ENCODE results near the gene NRG2. TPM values are rescaled to one million over a fixed set of nuclear protein-coding genes. Genes with fewer than 3 reads are reported as not detected.

The NRG2 gene
- total and polyA plus RNA-seq, 2 of the 4 experiments (the other 2 are of a cell fraction), result 0.18 TPM; not detected in 1

DNA sequence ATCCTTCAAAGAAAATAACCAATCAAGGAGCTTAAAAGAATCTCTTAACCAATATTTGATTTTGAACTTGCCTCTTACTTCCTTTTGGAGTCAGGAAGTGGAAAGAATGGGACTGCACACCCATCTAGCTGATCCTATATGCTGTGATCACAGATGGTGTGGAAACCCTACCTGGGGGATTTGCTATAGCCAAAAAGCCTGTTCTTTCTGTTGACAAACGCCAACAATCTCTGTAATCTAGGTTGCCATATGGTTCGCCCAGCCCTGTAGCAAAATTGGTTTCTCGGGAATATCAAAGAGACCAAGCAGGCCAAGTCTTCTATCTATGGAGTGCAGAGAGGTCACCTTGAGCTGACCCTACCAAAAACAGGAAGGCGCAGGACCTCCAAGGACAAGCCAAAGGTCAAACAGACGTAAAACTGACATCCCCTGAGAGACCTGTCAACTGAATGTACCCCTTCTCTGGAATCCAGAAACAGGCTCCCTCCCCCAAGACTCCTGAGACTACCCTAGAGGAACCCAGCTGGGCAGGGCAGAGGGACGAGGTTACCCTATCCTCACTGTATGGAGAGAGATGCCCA lies 19.4 kb downstream of the NRG2 start:
- DNase-seq, result no peak

More for the DNA sequence above, 19.4 kb downstream of the NRG2 start:
- no peak overlapping the region for H4K8ac ChIP-seq (ENCODE audit: low read depth in 2 of 2, low read length in 2 of 2)
- no peak overlapping the region for H3K4me3 ChIP-seq (ENCODE audit: insufficient read depth, low read depth, low read length)
- H3K9me3 ChIP-seq (ENCODE audit: control insufficient read depth, insufficient read depth, low read length), result no peaks in the 10 kb centered on the region
- no peak overlapping the region for H3K23ac ChIP-seq (ENCODE audit: low read depth, low read length)
- H3K79me1 ChIP-seq (ENCODE audit: low read depth in 1 of 2, low read length in 2 of 2), result no peaks in the 10 kb centered on the region
- no peaks in the 10 kb centered on the region for H3K4me1 ChIP-seq (ENCODE audit: control insufficient read depth, insufficient read depth, low read length)
- in situ Hi-C loops (cut with MboI; ENCODE audit: low sequenced_read_pairs) (no loop called here), intact Hi-C loops (cut with micrococcal nuclease) (no loop called here), dilution Hi-C loops (cut with HindIII; ENCODE audit: low sequenced_read_pairs, unreplicated experiment) (no loop called here)
- H3K36me3 ChIP-seq (ENCODE audit: control insufficient read depth, insufficient read depth, low read length), result no peaks in the 10 kb centered on the region
- no peak overlapping the region for H3K18ac ChIP-seq (ENCODE audit: low read depth, low read length)
- H2BK120ac ChIP-seq (ENCODE audit: low read depth, low read length), result no peak overlapping the region
- TF ChIP-seq MAFK (IDR thresholded peaks at IDR 0.05; ENCODE audit: low read depth, low read length) (no peak), POLR2A (IDR thresholded peaks at IDR 0.05; ENCODE audit: low read depth, low read length) (no peak), NFE2L2 (IDR thresholded peaks at IDR 0.05; ENCODE audit: low read depth, low read length) (no peak), CEBPB (IDR thresholded peaks at IDR 0.05; ENCODE audit: low read depth, low read length) (no peak), BHLHE40 (IDR thresholded peaks at IDR 0.05; ENCODE audit: low read depth, low read length) (no peak), RFX5 (IDR thresholded peaks at IDR 0.05; ENCODE audit: low read depth, low read length) (no peak), RAD21 (IDR thresholded peaks at IDR 0.05; ENCODE audit: low read length) (no peak), MAZ (IDR thresholded peaks at IDR 0.05; ENCODE audit: borderline replicate concordance, low read depth, low read length) (no peak)
- TF ChIP-seq, protein P1, sequence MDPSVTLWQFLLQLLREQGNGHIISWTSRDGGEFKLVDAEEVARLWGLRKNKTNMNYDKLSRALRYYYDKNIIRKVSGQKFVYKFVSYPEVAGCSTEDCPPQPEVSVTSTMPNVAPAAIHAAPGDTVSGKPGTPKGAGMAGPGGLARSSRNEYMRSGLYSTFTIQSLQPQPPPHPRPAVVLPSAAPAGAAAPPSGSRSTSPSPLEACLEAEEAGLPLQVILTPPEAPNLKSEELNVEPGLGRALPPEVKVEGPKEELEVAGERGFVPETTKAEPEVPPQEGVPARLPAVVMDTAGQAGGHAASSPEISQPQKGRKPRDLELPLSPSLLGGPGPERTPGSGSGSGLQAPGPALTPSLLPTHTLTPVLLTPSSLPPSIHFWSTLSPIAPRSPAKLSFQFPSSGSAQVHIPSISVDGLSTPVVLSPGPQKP (IDR thresholded peaks at IDR 0.05; ENCODE audit: borderline replicate concordance, low read depth, low read length), result no peak
- WGBS, 2 experiments (ENCODE audit: extremely low coverage in 2 of 2, insufficient read length in 1 of 2), result 74% methylated on average over 5 of the region's 6 CpGs; no CpG with 5 or more reads in 1 of the 2 experiments
- ATAC-seq (ENCODE audit: low read depth), result no peak
- H3K9ac ChIP-seq (ENCODE audit: low read depth, low read length), result no peak overlapping the region
- no peak overlapping the region for H2BK15ac ChIP-seq (ENCODE audit: low read depth, low read length)
- H3K4ac ChIP-seq (ENCODE audit: low read depth, low read length), result no peak overlapping the region
- no peak overlapping the region for H2BK5ac ChIP-seq (ENCODE audit: low read depth, low read length, poor library complexity, severe bottlenecking)
- H3K56ac ChIP-seq (ENCODE audit: extremely low read depth, insufficient read depth, low read length), result no peak overlapping the region
- no peaks in the 10 kb centered on the region for H4K20me1 ChIP-seq (ENCODE audit: insufficient read depth, low read length)
- H4K5ac ChIP-seq (ENCODE audit: low read depth, low read length), result no peak overlapping the region
- H3K14ac ChIP-seq (replicated peaks; ENCODE audit: low read depth, low read length), result no peak overlapping the region
- no peaks in the 10 kb centered on the region for H3K9me1 ChIP-seq (ENCODE audit: insufficient read depth, low read length)
- H3K4me2 ChIP-seq (ENCODE audit: low read depth, low read length), result no peak overlapping the region
- H3K27me3 ChIP-seq (ENCODE audit: control insufficient read depth, insufficient read depth, low read length), result peaks cover 41% of the 10 kb centered on the region
- H2BK20ac ChIP-seq (ENCODE audit: low read depth, low read length), result no peak overlapping the region
- no peak overlapping the region for H3K27ac ChIP-seq (ENCODE audit: insufficient read depth, low read length)
- H4K91ac ChIP-seq (ENCODE audit: insufficient read depth, low read depth, low read length), result no peak overlapping the region
- H2AK9ac ChIP-seq (replicated peaks; ENCODE audit: low read depth, low read length, poor library complexity), result no peak overlapping the region
- BruUV-seq (replicated peaks), result no TSS peak
- POLR2A ChIA-PET (ENCODE audit: unreplicated experiment), result no interaction called here
- CTCF ChIA-PET, result interaction anchor here (0.5 to 0.7 kb wide), 2 partner anchors 34 to 328 kb away, joined by 3 to 4 read pairs; no protein-coding TSS in a partner anchor
- H2AFZ ChIP-seq (replicated peaks; ENCODE audit: low read length, poor library complexity), result no peak overlapping the region
- no peak overlapping the region for H2AK5ac ChIP-seq (ENCODE audit: low read depth, low read length)

All from IMR-90 (cell line).